Spleen (tissue), 11 donors: ENCODE results near the gene LSM14A. TPM values are rescaled to one million over a fixed set of nuclear protein-coding genes. Genes with fewer than 3 reads are reported as not detected.

Experiments
- DNase-seq: peaks from one replicate; pipeline ENCODE4 v3.0.0-alpha.2; 2020
- H3K27ac ChIP-seq, 8 donors: fragments of 200-600 bp; sonication (generic) in 7 of 8; 1 replicate in 4 of 8; 2 replicates in 4 of 8; pipeline versions ENCODE4 v1.5.0 to v1.8.0; 2016 to 2021; ENCODE audit warnings: inconsistent platforms in 4 of 8, mild to moderate bottlenecking in 4 of 8, moderate library complexity in 1 of 8
- H3K27me3 ChIP-seq, 7 donors: fragments of 200-600 bp; sonication (generic) in 6 of 7; replicated peaks in 1 of 7; 1 replicate in 4 of 7; 2 replicates in 3 of 7; pipeline versions ENCODE4 v1.5.0 to v1.8.0; 2016 to 2021; ENCODE audit warnings: inconsistent platforms in 3 of 7, mild to moderate bottlenecking in 1 of 7
- H3K36me3 ChIP-seq, 6 donors: fragments of 200-600 bp; sonication (generic) in 5 of 6; 1 replicate in 4 of 6; 2 replicates in 2 of 6; pipeline versions ENCODE4 v1.5.0 to v1.8.0; 2016 to 2021; ENCODE audit warnings: inconsistent platforms in 2 of 6
- H3K4me1 ChIP-seq, 6 donors: fragments of 200-600 bp; sonication (generic) in 5 of 6; 1 replicate in 3 of 6; 2 replicates in 3 of 6; pipeline versions ENCODE4 v1.5.0 to v1.8.0; 2016 to 2021; ENCODE audit warnings: inconsistent platforms in 3 of 6
- H3K4me3 ChIP-seq, 8 donors: fragments of 200-600 bp; sonication (generic) in 7 of 8; 1 replicate in 4 of 8; 2 replicates in 4 of 8; pipeline versions ENCODE4 v1.5.0 to v1.8.0; 2016 to 2021; ENCODE audit warnings: inconsistent platforms in 4 of 8, mild to moderate bottlenecking in 4 of 8, moderate library complexity in 2 of 8
- H3K9me3 ChIP-seq, 8 donors: fragments of 200-600 bp; sonication (generic) in 7 of 8; 1 replicate in 4 of 8; 2 replicates in 4 of 8; pipeline versions ENCODE4 v1.5.0 to v1.8.0; 2016 to 2021; ENCODE audit warnings: inconsistent platforms in 4 of 8
- POLR2A ChIP-seq, 3 donors: fragments of 450-650 bp; IDR thresholded peaks; one replicate each; pipeline ENCODE4 v1.5.1; 2017; ENCODE audit warnings: antibody characterized with exemption in 3 of 3, mild to moderate bottlenecking in 1 of 3
- POLR2AphosphoS5 ChIP-seq, 3 donors: sonication (generic); formaldehyde crosslinking; IDR thresholded peaks; one replicate each; pipeline ENCODE4 v1.5.1; 2017; ENCODE audit warnings: antibody characterized with exemption in 3 of 3
- WGBS, 5 donors: extraction: QIAGEN DNeasy Blood & Tissue Kit in 3 of 5; methylation state at CpG; one replicate each; pipeline versions ENCODE4 v1.1.5 to v1.1.7; 2013 to 2018; 5-methylcytosine and 5-hydroxymethylcytosine counted together
- intact Hi-C: fragments of 100-400 bp; cut with DNase I; formaldehyde crosslinking; loops from one replicate; pipeline ENCODE4 v1.15.0; 2023; ENCODE audit warnings: low total_unique reads
- polyA plus RNA-seq, 3 donors: library from polyadenylated mRNA; stranded (reverse); fragments of 200-250 nt; gene quantifications; one replicate each; pipeline ENCODE4 v1.2.1, GENCODE V29; 2013
- total RNA-seq, 7 donors: library from RNA; depleted of rRNA in 3 of 7; stranded (reverse); fragments of >200 nt in 3 of 7; fragmentation: NEBNext Ultra II Directional in 4 of 7; extraction: Animal tissue kit (Norgen Biotek cat#: 25700) in 4 of 7; gene quantifications; one replicate each; pipeline versions ENCODE4 v1.1.0 to v1.2.1, GENCODE V29; 2016 to 2021
- TF ChIP-seq, protein P1 (sequence below), 11 experiments: fragments of 200-600 bp in 7 of 11; fragments of 450-650 bp in 4 of 11; sonication (generic) in 4 of 11; IDR thresholded peaks in 8 of 11; conservative IDR thresholded peaks in 3 of 11; 1 replicate in 7 of 11; 2 replicates in 4 of 11; pipeline versions ENCODE4 v1.4.0 to v1.8.0; 2016 to 2021; ENCODE audit warnings: antibody characterized with exemption in 11 of 11, inconsistent platforms in 4 of 11, mild to moderate bottlenecking in 1 of 11
- donor health status: healthy with polysubstance abuse.
- donor health status: DM: no; HTN: no; CAD: no; lungs with moderate emphysema.
- donor health status: DM: no; HTN: no; CAD: no.
- donor health status: Bipolar disorder and iron deficiency.
- donor health status: healthy.
- donor health status: DM: no; HTN: no; CAD: no.
- donor health status: DM: yes; HTN: yes; CAD: no.

Gene LSM14A
- total and polyA plus RNA-seq, 10 donors: 46.8 to 187 (median 122) TPM

DNA sequence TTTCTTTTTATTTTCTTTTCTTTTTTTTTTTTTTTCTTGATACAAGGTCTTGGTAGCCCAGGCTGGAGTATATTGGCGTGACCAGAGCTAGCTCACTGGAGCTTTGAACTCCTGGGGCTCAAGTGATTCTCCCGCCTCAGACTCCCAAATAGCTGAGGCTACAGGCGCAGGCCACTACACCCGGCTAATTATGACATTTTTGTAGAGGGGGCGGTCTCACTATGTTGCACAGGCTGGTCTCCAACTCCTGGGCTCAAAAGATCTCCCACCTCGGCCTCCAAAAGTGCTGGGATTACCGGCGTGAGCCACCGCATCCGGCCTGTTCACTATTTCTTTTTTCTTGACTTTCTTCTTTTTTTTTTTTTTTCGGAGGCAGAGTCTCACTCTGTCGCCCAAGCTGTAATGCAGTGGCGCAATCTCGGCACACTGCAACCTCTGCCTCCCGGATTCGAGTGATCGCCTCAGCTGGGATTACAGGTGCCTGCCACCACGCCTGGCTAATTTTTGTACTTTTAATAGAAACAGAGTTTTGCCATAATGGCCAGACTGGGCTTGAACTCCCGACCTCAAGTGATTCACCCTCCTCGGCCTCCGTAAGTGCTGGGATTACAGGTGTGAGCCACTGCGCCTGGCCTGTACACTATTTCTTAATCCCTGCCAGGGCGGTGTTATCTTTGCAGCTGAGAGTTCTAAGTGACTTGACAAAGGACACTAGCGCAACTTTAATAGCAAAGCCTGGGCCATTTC, 37.1 kb upstream of the LSM14A start:
- Histone ChIP-seq H3K27me3 (no peaks in the 10 kb centered on the region), H3K4me3 (peak overlapping the region; percentile 54 to 94 (median 64)), H3K9me3 (no peaks in the 10 kb centered on the region), H3K4me1 (peaks cover 0 to 20% (median 8%) of the 10 kb centered on the region in 6 donors), H3K36me3 (no peaks in the 10 kb centered on the region), H3K27ac (peak overlapping the region in 7 of 8 donors; percentile 80 to 91 (median 88))
- intact Hi-C loops: no loop called here
- 77 to 88% (median 84%) methylated on average over 24 of the region's 24 CpGs for WGBS, 5 donors
- no peak for DNase-seq
- no peak for TF ChIP-seq POLR2A (IDR thresholded peaks at IDR 0.05)
- TF ChIP-seq POLR2AphosphoS5 (IDR thresholded peaks at IDR 0.05): no peak
- TF ChIP-seq, protein P1, sequence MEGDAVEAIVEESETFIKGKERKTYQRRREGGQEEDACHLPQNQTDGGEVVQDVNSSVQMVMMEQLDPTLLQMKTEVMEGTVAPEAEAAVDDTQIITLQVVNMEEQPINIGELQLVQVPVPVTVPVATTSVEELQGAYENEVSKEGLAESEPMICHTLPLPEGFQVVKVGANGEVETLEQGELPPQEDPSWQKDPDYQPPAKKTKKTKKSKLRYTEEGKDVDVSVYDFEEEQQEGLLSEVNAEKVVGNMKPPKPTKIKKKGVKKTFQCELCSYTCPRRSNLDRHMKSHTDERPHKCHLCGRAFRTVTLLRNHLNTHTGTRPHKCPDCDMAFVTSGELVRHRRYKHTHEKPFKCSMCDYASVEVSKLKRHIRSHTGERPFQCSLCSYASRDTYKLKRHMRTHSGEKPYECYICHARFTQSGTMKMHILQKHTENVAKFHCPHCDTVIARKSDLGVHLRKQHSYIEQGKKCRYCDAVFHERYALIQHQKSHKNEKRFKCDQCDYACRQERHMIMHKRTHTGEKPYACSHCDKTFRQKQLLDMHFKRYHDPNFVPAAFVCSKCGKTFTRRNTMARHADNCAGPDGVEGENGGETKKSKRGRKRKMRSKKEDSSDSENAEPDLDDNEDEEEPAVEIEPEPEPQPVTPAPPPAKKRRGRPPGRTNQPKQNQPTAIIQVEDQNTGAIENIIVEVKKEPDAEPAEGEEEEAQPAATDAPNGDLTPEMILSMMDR (IDR thresholded peaks at IDR 0.05 in 8 of 11, conservative IDR thresholded peaks at IDR 0.05 in 3 of 11): no peak

DNA sequence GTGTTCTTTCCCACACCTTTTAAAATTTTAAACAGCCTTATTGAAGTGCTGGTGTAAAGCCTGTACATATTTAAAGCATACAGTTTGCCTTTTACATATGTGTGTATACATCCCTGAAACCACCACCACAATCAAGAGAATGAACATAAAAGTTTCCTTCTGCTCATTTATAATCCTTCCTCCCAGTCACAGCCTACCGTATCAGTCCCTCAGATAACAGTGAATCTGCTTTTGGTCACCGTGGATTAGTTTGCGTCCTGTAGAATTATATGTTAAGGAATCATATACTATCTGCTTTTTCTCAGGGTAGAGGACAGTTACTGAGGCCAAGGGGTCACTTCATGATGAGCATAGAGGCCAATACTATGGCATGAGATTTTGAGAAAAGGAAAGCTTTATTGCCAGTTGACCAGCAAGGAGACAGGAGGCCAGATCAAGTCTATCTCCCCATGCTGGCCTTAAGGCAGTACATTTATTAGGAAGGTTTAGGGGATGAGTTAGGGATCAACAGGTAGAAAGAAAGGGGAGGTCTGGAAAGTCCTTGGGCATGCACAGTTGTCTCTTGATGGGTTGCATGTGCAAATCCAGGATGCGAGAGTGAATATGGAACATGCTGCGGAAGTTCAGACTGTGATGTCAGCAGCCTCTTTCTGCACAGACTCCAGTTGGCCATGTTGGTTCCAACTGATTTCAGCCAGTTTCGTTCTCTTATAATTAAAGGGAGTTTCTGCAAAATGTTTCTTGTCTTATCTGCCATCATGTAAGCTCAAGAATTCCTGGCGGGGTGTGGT, 36.3 kb upstream of the LSM14A start:
- WGBS, 5 donors: 91 to 94% (median 92%) methylated on average over 7 of the region's 7 CpGs
- H3K4me3 ChIP-seq: peak overlapping the region in 1 of 8 donors; percentile 94
- H3K27me3 ChIP-seq: no peaks in the 10 kb centered on the region
- H3K27ac ChIP-seq: no peak overlapping the region
- no peak for DNase-seq
- intact Hi-C loops: no loop called here
- no peaks in the 10 kb centered on the region for H3K9me3 ChIP-seq
- TF ChIP-seq, protein P1 (IDR thresholded peaks at IDR 0.05 in 8 of 11, conservative IDR thresholded peaks at IDR 0.05 in 3 of 11): no peak
- TF ChIP-seq POLR2A (IDR thresholded peaks at IDR 0.05): no peak
- no peak for TF ChIP-seq POLR2AphosphoS5 (IDR thresholded peaks at IDR 0.05)
- peaks cover 0 to 20% (median 8%) of the 10 kb centered on the region in 6 donors for H3K4me1 ChIP-seq
- no peaks in the 10 kb centered on the region for H3K36me3 ChIP-seq

DNA sequence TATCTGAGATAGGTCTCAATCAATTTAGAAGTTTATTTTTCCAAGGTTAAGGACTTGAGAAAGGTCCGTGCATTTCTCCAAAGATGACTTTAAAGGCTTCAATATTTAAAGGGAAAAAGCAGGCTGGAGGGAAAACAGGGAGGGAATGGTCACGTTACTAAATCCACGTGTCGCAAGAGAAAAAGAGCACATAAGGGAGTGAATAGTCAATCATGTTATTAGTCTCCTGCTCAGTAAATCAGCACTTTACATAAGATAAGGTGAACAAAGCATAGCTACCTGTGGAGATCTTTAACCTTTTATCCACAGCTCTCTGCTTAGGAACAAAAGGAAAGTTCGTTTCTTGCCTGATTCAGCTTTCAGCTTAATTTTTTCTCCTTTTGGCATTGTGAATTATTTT, 31.3 kb upstream of the LSM14A start:
- no peaks in the 10 kb centered on the region for H3K27me3 ChIP-seq
- DNase-seq: no peak
- intact Hi-C loops: loop anchor here (10.0 kb wide), 1 partner anchor 96 kb away; no protein-coding TSS in a partner anchor
- no peak overlapping the region for H3K27ac ChIP-seq
- WGBS, 5 donors: 38 to 68% (median 57%) methylated on average over 5 of the region's 5 CpGs
- H3K4me1 ChIP-seq: no peaks in the 10 kb centered on the region
- H3K36me3 ChIP-seq: no peaks in the 10 kb centered on the region
- no peaks in the 10 kb centered on the region for H3K9me3 ChIP-seq
- no peak overlapping the region for H3K4me3 ChIP-seq
- TF ChIP-seq POLR2A (IDR thresholded peaks at IDR 0.05) (no peak), POLR2AphosphoS5 (IDR thresholded peaks at IDR 0.05) (no peak)
- TF ChIP-seq, protein P1 (IDR thresholded peaks at IDR 0.05 in 8 of 11, conservative IDR thresholded peaks at IDR 0.05 in 3 of 11): no peak

DNA sequence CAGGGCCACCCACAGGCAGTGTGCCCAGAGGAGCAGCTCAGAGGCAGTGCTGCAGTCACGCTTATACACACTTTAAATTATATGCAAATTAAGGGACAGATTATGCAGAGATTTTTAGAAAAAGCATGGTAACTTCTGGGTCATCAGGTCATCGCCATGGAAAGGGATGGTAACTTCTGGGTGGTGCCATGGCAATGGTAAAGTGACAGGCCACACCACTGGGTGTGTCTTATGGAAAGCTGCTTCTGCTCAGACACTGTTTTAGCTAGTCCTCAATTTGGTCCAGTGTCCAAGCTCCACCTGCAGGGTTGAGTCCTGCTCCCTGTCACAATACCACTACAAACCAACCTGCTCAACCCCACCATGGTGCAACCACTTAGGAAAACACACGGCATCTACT, 29.9 kb upstream of the LSM14A start:
- WGBS, 5 donors: 45 to 89% (median 70%) methylated on average over 3 of the region's 3 CpGs
- H3K27ac ChIP-seq: no peak overlapping the region
- no peak overlapping the region for H3K4me3 ChIP-seq
- no peaks in the 10 kb centered on the region for H3K4me1 ChIP-seq
- H3K9me3 ChIP-seq: no peaks in the 10 kb centered on the region
- H3K27me3 ChIP-seq: no peaks in the 10 kb centered on the region
- no peak for DNase-seq
- TF ChIP-seq POLR2AphosphoS5 (IDR thresholded peaks at IDR 0.05): no peak
- intact Hi-C loops: loop anchor here (10.0 kb wide), 1 partner anchor 98 kb away; no protein-coding TSS in a partner anchor
- H3K36me3 ChIP-seq: no peaks in the 10 kb centered on the region
